ENCODE results near the gene COL8A2. TPM values are rescaled to one million over a fixed set of nuclear protein-coding genes. Genes with fewer than 3 reads are reported as not detected.

Gene COL8A2
- total and polyA plus RNA-seq, 7 donors: 0.60 to 13.0 (median 3.2) TPM

DNA sequence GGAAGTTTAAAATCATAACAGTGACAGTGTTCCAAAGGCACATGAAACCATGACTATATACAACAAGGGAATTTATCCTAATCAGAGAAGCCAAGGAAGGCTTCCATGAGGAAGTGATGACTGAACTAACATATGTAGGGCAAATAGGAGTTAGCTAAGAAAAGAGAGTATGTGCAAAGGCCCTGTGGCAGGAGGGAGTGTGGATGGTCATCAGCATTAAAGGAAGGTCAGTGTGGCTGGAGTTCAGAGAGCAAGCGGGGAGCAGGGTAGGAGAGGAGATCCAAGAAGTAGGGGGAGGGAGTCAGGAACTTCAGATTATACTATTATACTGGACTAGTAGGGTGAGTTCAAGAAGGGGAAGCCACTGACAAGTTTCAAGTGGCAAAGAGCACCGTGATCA lies 39.3 kb upstream of the COL8A2 start:
- 88 to 97% methylated on average over 2 of the region's 2 CpGs for WGBS, 2 donors
- H3K4me3 ChIP-seq: no peak overlapping the region
- H3K9me3 ChIP-seq: no peaks in the 10 kb centered on the region
- intact Hi-C loops (cut with DNase I): no loop called here
- H3K4me1 ChIP-seq: peaks cover 0 to 100% (median 94%) of the 10 kb centered on the region in 4 donors
- H3K36me3 ChIP-seq: peaks cover 0 to 7% (median 4%) of the 10 kb centered on the region in 4 donors
- H3K27ac ChIP-seq: peak overlapping the region in 3 of 4 donors; percentile 61 to 100 (median 98)
- no peaks in the 10 kb centered on the region for H3K27me3 ChIP-seq
- no peak for DNase-seq
- TF ChIP-seq POLR2A (IDR thresholded peaks at IDR 0.05): no peak
- TF ChIP-seq EP300 (IDR thresholded peaks at IDR 0.05): no peak
- TF ChIP-seq CTCF (IDR thresholded peaks at IDR 0.05): no peak
- no peak for TF ChIP-seq POLR2AphosphoS5 (IDR thresholded peaks at IDR 0.05)

GRCh38 chr1:36163426-36163825 lies 38.4 kb upstream of the COL8A2 start:
- intact Hi-C loops (cut with DNase I): no loop called here
- Histone ChIP-seq H3K27me3 (no peaks in the 10 kb centered on the region), H3K4me1 (peaks cover 0 to 100% (median 96%) of the 10 kb centered on the region in 4 donors), H3K36me3 (peaks cover 0 to 7% (median 4%) of the 10 kb centered on the region in 4 donors), H3K27ac (peak overlapping the region; percentile 98 to 100 (median 100)), H3K4me3 (no peak overlapping the region), H3K9me3 (no peaks in the 10 kb centered on the region)
- no peak for TF ChIP-seq POLR2A (IDR thresholded peaks at IDR 0.05)
- TF ChIP-seq EP300 (IDR thresholded peaks at IDR 0.05): no peak
- no peak for TF ChIP-seq POLR2AphosphoS5 (IDR thresholded peaks at IDR 0.05)
- TF ChIP-seq CTCF (IDR thresholded peaks at IDR 0.05): no peak
- no peak for DNase-seq

- peak overlapping the region; percentile 98 to 100 (median 100) for H3K27ac ChIP-seq
- peaks cover 0 to 7% (median 3%) of the 10 kb centered on the region in 4 donors for H3K36me3 ChIP-seq
- no peak overlapping the region for H3K4me3 ChIP-seq
- DNase-seq: no peak
- H3K4me1 ChIP-seq: peaks cover 0 to 100% (median 96%) of the 10 kb centered on the region in 4 donors
- H3K9me3 ChIP-seq: no peaks in the 10 kb centered on the region
- no peaks in the 10 kb centered on the region for H3K27me3 ChIP-seq
- TF ChIP-seq CTCF (IDR thresholded peaks at IDR 0.05) (no peak), EP300 (IDR thresholded peaks at IDR 0.05) (no peak), POLR2A (IDR thresholded peaks at IDR 0.05) (no peak)
- WGBS, 2 donors: 94 to 96% methylated on average over 1 of the region's 1 CpG
- intact Hi-C loops (cut with DNase I): no loop called here
These were observed 37.7 kb upstream of the COL8A2 start for GRCh38 chr1:36162680-36163239.

DNA sequence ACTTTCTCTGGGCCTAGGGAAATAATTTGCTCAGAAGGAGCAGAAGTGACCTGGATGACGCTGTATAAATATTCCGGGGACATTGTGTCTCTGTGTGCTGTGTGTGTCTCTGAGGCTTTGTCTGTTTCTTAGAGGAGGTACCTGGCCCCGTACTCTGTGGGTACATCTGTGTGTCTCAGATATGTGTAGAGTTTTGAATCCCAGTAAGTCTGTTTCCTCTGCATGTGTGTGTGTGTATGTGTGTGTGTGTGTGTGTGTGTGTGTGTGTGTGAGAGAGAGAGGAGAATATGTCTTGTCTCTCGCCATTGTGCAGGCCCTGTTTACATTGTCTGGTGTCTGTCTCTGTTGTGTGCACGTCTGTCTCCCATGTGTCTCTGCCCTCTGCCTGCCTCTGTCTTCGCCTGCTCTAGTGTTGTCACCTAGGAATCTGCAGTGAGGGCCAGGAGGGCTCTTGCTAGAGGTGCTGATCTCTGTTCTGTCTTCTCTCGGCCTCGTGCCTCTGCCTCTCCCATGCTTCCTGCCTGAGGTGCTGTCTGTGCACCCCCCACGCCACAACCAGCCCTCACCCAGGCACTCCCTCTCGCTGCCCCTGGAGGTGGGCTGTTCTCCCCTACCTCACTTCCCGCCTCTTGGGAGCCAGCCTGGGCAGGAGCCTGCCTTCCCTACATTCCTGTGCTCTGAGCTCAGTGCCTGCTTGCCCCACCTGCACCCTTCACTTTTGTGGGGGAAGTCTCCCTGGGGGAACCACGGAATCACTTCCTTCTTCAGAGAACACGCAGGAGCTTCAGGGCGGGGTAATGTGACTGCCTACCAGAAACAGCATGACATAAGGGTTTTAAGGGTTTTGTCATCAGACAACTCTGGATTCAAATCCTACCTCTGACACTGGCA lies 36.9 kb upstream of the COL8A2 start:
- Histone ChIP-seq H3K27ac (peak overlapping the region; percentile 98 to 100 (median 100)), H3K9me3 (no peaks in the 10 kb centered on the region), H3K4me3 (peak overlapping the region; percentile 3 to 44 (median 37)), H3K27me3 (no peaks in the 10 kb centered on the region), H3K36me3 (no peaks in the 10 kb centered on the region), H3K4me1 (peaks cover 0 to 96% (median 92%) of the 10 kb centered on the region in 4 donors)
- 34 to 59% methylated on average over 14 of the region's 14 CpGs for WGBS, 2 donors
- DNase-seq: no peak
- TF ChIP-seq POLR2A (IDR thresholded peaks at IDR 0.05) (no peak), POLR2AphosphoS5 (IDR thresholded peaks at IDR 0.05) (no peak), CTCF (IDR thresholded peaks at IDR 0.05) (no peak), EP300 (IDR thresholded peaks at IDR 0.05) (no peak)
- intact Hi-C loops (cut with DNase I): no loop called here

All from sigmoid colon (tissue), 7 donors.